ENCODE data around the gene C1orf56.
A peak's percentile ranks its signal among the peaks of the same experiment; 100 is the strongest.

The C1orf56 gene

DNA sequence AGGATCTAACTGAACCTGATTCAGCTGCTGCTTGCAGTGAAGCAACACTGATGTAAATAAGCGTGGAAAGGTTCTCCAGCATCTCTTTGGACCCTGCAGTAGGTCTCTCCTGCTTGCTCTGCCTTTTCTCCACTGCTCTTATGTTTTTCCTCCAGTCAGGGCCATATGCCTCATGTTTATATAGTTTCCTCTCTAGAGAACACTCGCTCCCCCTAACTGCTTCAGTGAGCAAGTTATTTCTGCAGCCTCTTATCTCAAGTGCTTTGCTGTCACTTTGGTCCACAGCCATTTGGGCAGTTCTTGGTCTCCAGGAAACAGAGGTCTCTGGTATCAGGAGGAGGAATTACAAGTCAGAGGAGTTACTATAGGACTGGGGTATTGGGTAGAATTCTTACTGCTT lies 34.0 kb upstream of the C1orf56 start:
- TF ChIP-seq, protein P1, sequence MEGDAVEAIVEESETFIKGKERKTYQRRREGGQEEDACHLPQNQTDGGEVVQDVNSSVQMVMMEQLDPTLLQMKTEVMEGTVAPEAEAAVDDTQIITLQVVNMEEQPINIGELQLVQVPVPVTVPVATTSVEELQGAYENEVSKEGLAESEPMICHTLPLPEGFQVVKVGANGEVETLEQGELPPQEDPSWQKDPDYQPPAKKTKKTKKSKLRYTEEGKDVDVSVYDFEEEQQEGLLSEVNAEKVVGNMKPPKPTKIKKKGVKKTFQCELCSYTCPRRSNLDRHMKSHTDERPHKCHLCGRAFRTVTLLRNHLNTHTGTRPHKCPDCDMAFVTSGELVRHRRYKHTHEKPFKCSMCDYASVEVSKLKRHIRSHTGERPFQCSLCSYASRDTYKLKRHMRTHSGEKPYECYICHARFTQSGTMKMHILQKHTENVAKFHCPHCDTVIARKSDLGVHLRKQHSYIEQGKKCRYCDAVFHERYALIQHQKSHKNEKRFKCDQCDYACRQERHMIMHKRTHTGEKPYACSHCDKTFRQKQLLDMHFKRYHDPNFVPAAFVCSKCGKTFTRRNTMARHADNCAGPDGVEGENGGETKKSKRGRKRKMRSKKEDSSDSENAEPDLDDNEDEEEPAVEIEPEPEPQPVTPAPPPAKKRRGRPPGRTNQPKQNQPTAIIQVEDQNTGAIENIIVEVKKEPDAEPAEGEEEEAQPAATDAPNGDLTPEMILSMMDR (IDR thresholded peaks at IDR 0.05; ENCODE audit: low read depth, low read length, missing control alignments): no peak
- DNase-seq (ENCODE audit: extremely low read depth, low read depth): no peak
- no peak overlapping the region for H3K4me3 ChIP-seq (replicated peaks; ENCODE audit: low read depth, low read length)

DNA sequence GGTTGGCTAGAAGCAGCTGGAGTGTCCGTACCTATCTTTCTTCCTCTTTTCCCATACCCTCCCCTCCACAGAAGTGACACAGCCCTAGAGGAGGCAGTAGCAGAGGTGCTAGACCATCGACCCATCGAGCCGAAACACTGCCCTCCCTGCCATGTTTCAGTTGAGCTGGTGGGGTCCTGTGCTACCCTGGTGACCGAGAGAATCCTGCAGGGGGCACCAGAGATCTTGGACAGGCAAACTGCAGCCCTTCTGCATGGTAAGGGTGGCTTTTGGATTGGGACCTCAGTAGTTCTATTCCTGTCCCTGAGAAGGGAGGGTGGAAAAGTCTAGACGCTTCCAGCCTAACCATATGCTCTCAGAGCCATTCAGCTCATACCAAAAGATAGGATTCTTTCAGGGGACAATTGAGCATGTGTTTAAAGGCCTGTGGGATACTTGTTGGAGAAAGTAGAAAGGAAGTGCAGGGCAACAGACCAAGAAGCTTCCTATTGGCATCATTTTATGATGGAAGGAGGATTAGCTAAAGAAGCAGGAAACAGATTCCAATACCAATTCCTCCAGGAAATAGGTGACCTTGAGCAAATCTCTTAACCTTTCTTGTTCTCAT lies 22.9 kb upstream of the C1orf56 start:
- H3K4me3 ChIP-seq (replicated peaks; ENCODE audit: low read depth, low read length): no peak overlapping the region
- TF ChIP-seq, protein P1 (IDR thresholded peaks at IDR 0.05; ENCODE audit: low read depth, low read length, missing control alignments): peak; percentile 77
- DNase-seq (ENCODE audit: extremely low read depth, low read depth): no peak

DNA sequence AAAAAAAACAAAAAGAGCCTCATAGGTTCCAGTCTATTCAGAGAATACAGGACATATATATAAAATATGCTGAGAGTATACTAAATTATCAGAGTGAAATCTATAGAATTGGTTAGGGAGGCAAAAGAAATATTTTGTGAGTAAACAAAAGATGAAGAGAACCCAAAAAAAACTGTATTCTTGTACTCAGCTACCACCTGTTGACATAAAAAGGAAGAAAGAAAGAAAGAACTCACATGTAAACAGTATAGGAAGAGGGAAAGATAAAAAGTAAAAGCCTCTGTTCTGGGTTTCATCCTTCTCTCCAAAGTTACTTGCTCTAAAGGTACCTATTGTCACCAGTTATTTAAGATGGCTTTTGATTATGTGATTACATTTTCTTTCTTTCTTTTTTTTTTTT lies 21.1 kb upstream of the C1orf56 start:
- no peak overlapping the region for H3K4me3 ChIP-seq (replicated peaks; ENCODE audit: low read depth, low read length)
- DNase-seq (ENCODE audit: extremely low read depth, low read depth): no peak
- TF ChIP-seq, protein P1 (IDR thresholded peaks at IDR 0.05; ENCODE audit: low read depth, low read length, missing control alignments): no peak

DNA sequence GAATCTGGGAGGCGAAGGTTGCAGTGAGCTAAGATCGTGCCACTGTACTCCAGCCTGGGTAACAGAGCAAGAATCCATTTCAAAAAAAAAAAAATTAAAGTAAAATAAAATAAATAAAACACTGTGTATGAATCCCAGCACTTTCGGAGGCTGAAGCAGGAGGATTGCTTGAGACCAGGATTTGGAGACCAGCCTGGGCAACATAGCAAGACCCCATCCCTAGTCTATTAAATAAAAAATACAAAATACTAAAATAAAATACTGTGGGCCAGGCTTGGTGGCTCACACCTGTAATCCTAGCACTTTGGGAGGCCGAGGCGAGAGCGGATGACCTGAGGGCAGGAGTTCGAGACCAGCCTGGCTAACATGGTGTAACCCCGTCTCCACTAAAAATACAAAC lies 15.4 kb upstream of the C1orf56 start:
- no peak overlapping the region for H3K4me3 ChIP-seq (replicated peaks; ENCODE audit: low read depth, low read length)
- DNase-seq (ENCODE audit: extremely low read depth, low read depth): no peak
- TF ChIP-seq, protein P1 (IDR thresholded peaks at IDR 0.05; ENCODE audit: low read depth, low read length, missing control alignments): no peak

DNA sequence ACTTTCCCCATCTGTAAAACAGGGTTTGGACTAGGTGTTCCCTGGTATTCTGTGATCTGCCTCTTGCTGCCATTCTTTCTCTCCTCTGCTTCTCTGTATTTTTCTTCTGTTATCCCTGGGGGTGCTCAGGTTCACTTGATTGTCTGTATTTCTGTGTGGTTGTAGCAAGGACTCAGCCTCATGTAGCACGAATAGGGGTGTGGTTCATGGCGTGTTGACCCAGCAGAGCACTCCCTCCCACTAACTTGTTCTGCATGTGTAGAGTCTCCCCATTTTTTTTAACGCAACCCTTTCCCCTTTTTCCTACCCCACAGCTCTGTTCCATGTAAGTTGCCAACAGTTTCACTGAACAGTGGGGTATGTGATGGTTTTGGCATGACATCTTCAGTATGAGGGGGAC lies 12.4 kb upstream of the C1orf56 start:
- TF ChIP-seq, protein P1 (IDR thresholded peaks at IDR 0.05; ENCODE audit: low read depth, low read length, missing control alignments): no peak
- no peak overlapping the region for H3K4me3 ChIP-seq (replicated peaks; ENCODE audit: low read depth, low read length)
- DNase-seq (ENCODE audit: extremely low read depth, low read depth): no peak

DNA sequence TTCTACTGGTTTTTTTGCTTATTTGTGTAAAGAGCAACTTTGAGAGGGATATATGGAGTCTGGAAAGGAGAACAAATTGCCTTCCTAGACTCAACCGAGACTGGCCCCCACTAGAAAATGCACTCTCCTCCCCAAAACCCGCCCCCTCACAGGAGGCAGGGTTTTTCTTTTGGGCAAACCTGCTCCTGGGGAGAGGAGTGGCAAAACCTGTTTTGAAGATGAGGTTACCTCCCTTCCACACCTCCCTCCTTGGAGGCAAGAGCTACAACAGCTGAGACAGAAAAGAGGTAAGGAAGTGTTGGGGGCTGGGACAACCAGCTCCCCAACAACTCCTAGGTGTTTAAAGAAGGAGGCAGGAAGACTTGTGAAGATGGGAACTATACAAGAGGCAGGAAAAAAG lies 11.2 kb upstream of the C1orf56 start, which contains the start of gene BNIPL:
TSS of gene BNIPL (plus strand) at position 231 of the 400 bp plus-strand sequence. CDS start at position 371, 140 bp downstream.
- TF ChIP-seq, protein P1 (IDR thresholded peaks at IDR 0.05; ENCODE audit: low read depth, low read length, missing control alignments): no peak
- no peak within 1 kb of the TSS for H3K4me3 ChIP-seq (replicated peaks; ENCODE audit: low read depth, low read length)
- no peak for DNase-seq (ENCODE audit: extremely low read depth, low read depth)

DNA sequence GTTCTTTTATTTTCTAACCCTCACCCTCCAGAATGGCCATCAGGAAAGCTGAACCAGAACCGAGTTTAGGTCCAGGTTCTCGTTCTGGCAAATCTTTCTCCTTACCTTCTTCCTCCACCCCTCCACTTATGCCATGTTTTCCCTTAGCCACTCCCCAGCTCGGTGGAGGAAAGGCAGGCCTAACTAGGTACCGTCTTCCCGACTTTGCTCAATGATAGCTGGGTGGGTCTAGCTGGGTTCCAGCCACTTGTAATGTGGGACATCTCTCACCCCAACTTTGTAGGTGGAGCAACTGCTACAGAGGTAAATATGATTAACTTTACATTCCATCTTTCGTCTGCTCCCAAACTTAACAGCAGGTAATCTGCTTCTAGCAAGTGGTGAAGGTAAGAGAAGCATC lies 10.5 kb upstream of the C1orf56 start:
- H3K4me3 ChIP-seq (replicated peaks; ENCODE audit: low read depth, low read length): no peak overlapping the region
- no peak for DNase-seq (ENCODE audit: extremely low read depth, low read depth)
- TF ChIP-seq, protein P1 (IDR thresholded peaks at IDR 0.05; ENCODE audit: low read depth, low read length, missing control alignments): no peak

Data from HFF-Myc (cell line).